ENCODE data around the gene PROX2. TPM values are rescaled to one million over a fixed set of nuclear protein-coding genes. Genes with fewer than 3 reads are reported as not detected.

The PROX2 gene
- total RNA-seq, 1 donor from 2014 or later: not detected

GRCh38 chr14:74908861-74909341 is 33.0 kb upstream of the PROX2 start:
- H3K27ac Mint-ChIP-seq: peak overlapping the region; percentile 39

GRCh38 chr14:74907744-74908143 is 31.8 kb upstream of the PROX2 start:
- Mint-ChIP-seq H3K9me3 (no peaks in the 10 kb centered on the region), H3K27me3 (no peaks in the 10 kb centered on the region), H3K4me1 (ENCODE audit: unreplicated experiment) (peaks cover 4% of the 10 kb centered on the region), H3K27ac (no peak overlapping the region), H3K4me3 (no peak overlapping the region), H3K36me3 (peaks cover 5% of the 10 kb centered on the region)
- DNase-seq (ENCODE audit: extremely low spot score, unreplicated experiment): no peak
- no peak for TF ChIP-seq CTCF (conservative IDR thresholded peaks at IDR 0.05)

More at GRCh38 chr14:74908861-74909341, 33.0 kb upstream of the PROX2 start:
- DNase-seq (ENCODE audit: extremely low spot score, unreplicated experiment): no peak
- no peaks in the 10 kb centered on the region for H3K27me3 Mint-ChIP-seq
- H3K4me1 Mint-ChIP-seq (ENCODE audit: unreplicated experiment): peaks cover 4% of the 10 kb centered on the region
- no peak overlapping the region for H3K4me3 Mint-ChIP-seq
- no peak for TF ChIP-seq CTCF (conservative IDR thresholded peaks at IDR 0.05)
- H3K36me3 Mint-ChIP-seq: peaks cover 3% of the 10 kb centered on the region
- H3K9me3 Mint-ChIP-seq: no peaks in the 10 kb centered on the region

- H3K4me1 Mint-ChIP-seq (ENCODE audit: unreplicated experiment): peaks cover 4% of the 10 kb centered on the region
- H3K27ac Mint-ChIP-seq: no peak overlapping the region
- DNase-seq (ENCODE audit: extremely low spot score, unreplicated experiment): no peak
- no peak overlapping the region for H3K4me3 Mint-ChIP-seq
- H3K36me3 Mint-ChIP-seq: peaks cover 5% of the 10 kb centered on the region
- H3K27me3 Mint-ChIP-seq: no peaks in the 10 kb centered on the region
- TF ChIP-seq CTCF (conservative IDR thresholded peaks at IDR 0.05): peak; percentile 48
- no peaks in the 10 kb centered on the region for H3K9me3 Mint-ChIP-seq
Observed at GRCh38 chr14:74906925-74907521, 31.1 kb upstream of the PROX2 start.

- peak; percentile 95 for TF ChIP-seq CTCF (conservative IDR thresholded peaks at IDR 0.05)
- DNase-seq (ENCODE audit: extremely low spot score, unreplicated experiment): no peak
- Mint-ChIP-seq H3K27me3 (no peaks in the 10 kb centered on the region), H3K4me3 (no peak overlapping the region), H3K27ac (no peak overlapping the region), H3K36me3 (peaks cover 5% of the 10 kb centered on the region), H3K9me3 (no peaks in the 10 kb centered on the region), H3K4me1 (ENCODE audit: unreplicated experiment) (peaks cover 4% of the 10 kb centered on the region)
Observed at GRCh38 chr14:74905595-74906142, 29.7 kb upstream of the PROX2 start.

- H3K27ac Mint-ChIP-seq: no peak overlapping the region
Observed at GRCh38 chr14:74904635-74905503, 28.9 kb upstream of the PROX2 start.

More at GRCh38 chr14:74904635-74905503, 28.9 kb upstream of the PROX2 start:
- H3K9me3 Mint-ChIP-seq: no peaks in the 10 kb centered on the region
- DNase-seq (ENCODE audit: extremely low spot score, unreplicated experiment): no peak
- H3K27me3 Mint-ChIP-seq: no peaks in the 10 kb centered on the region
- H3K36me3 Mint-ChIP-seq: peaks cover 10% of the 10 kb centered on the region
- H3K4me1 Mint-ChIP-seq (ENCODE audit: unreplicated experiment): no peaks in the 10 kb centered on the region
- H3K4me3 Mint-ChIP-seq: no peak overlapping the region
- no peak for TF ChIP-seq CTCF (conservative IDR thresholded peaks at IDR 0.05)

Data from type B pancreatic cell (in vitro differentiated cells).